Neural cell (in vitro differentiated cells): Measurements from ENCODE around the gene RPS23.

ENCODE experiments used
- EP300 ChIP-seq: fragments of 450-650 bp; conservative IDR thresholded peaks from 2 replicates; pipeline ENCODE4 v1.6.1; 2014; ENCODE audit warnings: antibody characterized with exemption, mild to moderate bottlenecking, moderate library complexity; ENCODE audit not compliant: poor library complexity, severe bottlenecking
- EZH2 ChIP-seq: fragments of 200-600, 300-800 bp; shearing (Covaris generic), sonication (generic); IDR thresholded peaks from 2 replicates; pipeline ENCODE4 v1.6.1; 2014; ENCODE audit warnings: antibody characterized with exemption, low read length, borderline replicate concordance, mild to moderate bottlenecking; ENCODE audit not compliant: insufficient read depth, poor library complexity, severe bottlenecking
- POLR2AphosphoS5 ChIP-seq: IDR thresholded peaks from 2 replicates; pipeline ENCODE4 v1.6.1; 2012
- RAD21 ChIP-seq: fragments of 450-650 bp; conservative IDR thresholded peaks from 2 replicates; pipeline ENCODE4 v1.6.1; 2014; ENCODE audit warnings: antibody characterized with exemption, mild to moderate bottlenecking, moderate library complexity
- TAF1 ChIP-seq: IDR thresholded peaks from 2 replicates; pipeline ENCODE4 v1.6.1; 2012; ENCODE audit warnings: low read depth
- TF ChIP-seq, protein P1 (sequence below): fragments of 450-650 bp; IDR thresholded peaks from 2 replicates; pipeline ENCODE4 v1.5.1; 2014; ENCODE audit warnings: antibody characterized with exemption, mild to moderate bottlenecking, moderate library complexity; ENCODE audit not compliant: poor library complexity, severe bottlenecking

DNA sequence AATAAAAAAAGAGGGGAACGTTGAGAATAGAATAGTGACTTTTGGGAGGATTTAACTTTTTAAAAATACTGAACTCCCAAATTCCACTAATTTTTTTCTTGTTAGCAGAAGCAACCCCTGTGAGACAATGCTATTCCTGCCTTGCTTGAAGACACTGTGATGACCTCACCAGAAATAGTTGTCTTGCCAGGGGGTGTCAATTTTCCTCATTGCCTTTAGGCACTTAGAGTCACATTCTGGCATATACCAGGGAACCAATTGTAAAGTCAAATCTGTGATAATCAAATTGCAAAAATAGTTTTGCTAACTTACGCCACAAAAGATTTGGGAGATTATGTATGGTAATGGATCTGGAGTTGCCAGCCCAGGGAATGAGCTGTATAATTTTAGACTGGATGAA lies 42.8 kb upstream of the RPS23 start:
- TF ChIP-seq, protein P1, sequence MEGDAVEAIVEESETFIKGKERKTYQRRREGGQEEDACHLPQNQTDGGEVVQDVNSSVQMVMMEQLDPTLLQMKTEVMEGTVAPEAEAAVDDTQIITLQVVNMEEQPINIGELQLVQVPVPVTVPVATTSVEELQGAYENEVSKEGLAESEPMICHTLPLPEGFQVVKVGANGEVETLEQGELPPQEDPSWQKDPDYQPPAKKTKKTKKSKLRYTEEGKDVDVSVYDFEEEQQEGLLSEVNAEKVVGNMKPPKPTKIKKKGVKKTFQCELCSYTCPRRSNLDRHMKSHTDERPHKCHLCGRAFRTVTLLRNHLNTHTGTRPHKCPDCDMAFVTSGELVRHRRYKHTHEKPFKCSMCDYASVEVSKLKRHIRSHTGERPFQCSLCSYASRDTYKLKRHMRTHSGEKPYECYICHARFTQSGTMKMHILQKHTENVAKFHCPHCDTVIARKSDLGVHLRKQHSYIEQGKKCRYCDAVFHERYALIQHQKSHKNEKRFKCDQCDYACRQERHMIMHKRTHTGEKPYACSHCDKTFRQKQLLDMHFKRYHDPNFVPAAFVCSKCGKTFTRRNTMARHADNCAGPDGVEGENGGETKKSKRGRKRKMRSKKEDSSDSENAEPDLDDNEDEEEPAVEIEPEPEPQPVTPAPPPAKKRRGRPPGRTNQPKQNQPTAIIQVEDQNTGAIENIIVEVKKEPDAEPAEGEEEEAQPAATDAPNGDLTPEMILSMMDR, result no peak
- no peak for TF ChIP-seq EP300
- no peak for TF ChIP-seq TAF1
- no peak for TF ChIP-seq EZH2
- no peak for TF ChIP-seq RAD21
- no peak for TF ChIP-seq POLR2AphosphoS5
